Smooth muscle cell (in vitro differentiated cells): Measurements from ENCODE around the gene SSH2. TPM values are rescaled to one million over a fixed set of nuclear protein-coding genes. Genes with fewer than 3 reads are reported as not detected.

Source experiments
- DNase-seq: peaks from one replicate; lab custom pipeline; 2025; ENCODE audit not compliant: unreplicated experiment; lab: John Stamatoyannopoulos, UW
- H2AFZ ChIP-seq: fragments of 200-600 bp; sonication (generic); 2 replicates; pipeline ENCODE4 v1.6.0; 2016; ENCODE audit warnings: antibody characterized with exemption, low read depth, mild to moderate bottlenecking
- H3F3A ChIP-seq: fragments of 200-600 bp; sonication (generic); 2 replicates; pipeline ENCODE4 v1.6.0; 2017; ENCODE audit warnings: antibody characterized with exemption, low read depth
- H3K27ac ChIP-seq: fragments of 200-600 bp; sonication (generic); 2 replicates; pipeline ENCODE4 v1.5.1; 2016; ENCODE audit warnings: low read depth, mild to moderate bottlenecking
- H3K27me3 ChIP-seq: fragments of 200-600 bp; sonication (generic); 2 replicates; pipeline ENCODE4 v1.6.1; 2016; ENCODE audit warnings: low read depth, mild to moderate bottlenecking
- H3K36me3 ChIP-seq: fragments of 200-600 bp; sonication (generic); 2 replicates; pipeline ENCODE4 v1.5.1; 2016; ENCODE audit warnings: low read depth
- H3K4me1 ChIP-seq: fragments of 200-600 bp; sonication (generic); 2 replicates; pipeline ENCODE4 v1.5.1; 2016; ENCODE audit warnings: low read depth
- H3K4me2 ChIP-seq: fragments of 200-600 bp; sonication (generic); 2 replicates; pipeline ENCODE4 v1.6.0; 2016; ENCODE audit warnings: mild to moderate bottlenecking
- H3K4me3 ChIP-seq: fragments of 200-600 bp; sonication (generic); 2 replicates; pipeline ENCODE4 v1.5.1; 2016; ENCODE audit warnings: mild to moderate bottlenecking
- H3K79me2 ChIP-seq: fragments of 200-600 bp; sonication (generic); 2 replicates; pipeline ENCODE4 v1.6.0; 2016; ENCODE audit warnings: low read depth, mild to moderate bottlenecking
- H3K9ac ChIP-seq: fragments of 200-600 bp; sonication (generic); 2 replicates; pipeline ENCODE4 v1.6.0; 2016; ENCODE audit warnings: low read depth
- H3K9me3 ChIP-seq: fragments of 200-600 bp; sonication (generic); replicated peaks from 2 replicates; pipeline ENCODE4 v1.5.1; 2016; ENCODE audit warnings: low read depth
- H4K20me1 ChIP-seq: fragments of 200-600 bp; sonication (generic); 2 replicates; pipeline ENCODE4 v1.6.0; 2016; ENCODE audit warnings: low read depth
- CTCF ChIP-seq: fragments of 200-600 bp; sonication (generic); IDR thresholded peaks from 2 replicates; pipeline ENCODE4 v1.5.1; 2017; ENCODE audit warnings: borderline replicate concordance, mild to moderate bottlenecking, antibody characterized with exemption; ENCODE audit not compliant: insufficient read depth, poor library complexity, severe bottlenecking
- WGBS: methylation state at CpG from one replicate; pipeline ENCODE4 v1.1.7; 2016; ENCODE audit warnings: low lambda C conversion rate; 5-methylcytosine and 5-hydroxymethylcytosine counted together
- polyA plus RNA-seq: library from polyadenylated mRNA; unstranded; fragments of >200 nt; fragmentation: Nextera tagmentation; extraction: Ambion mirVana; gene quantifications from 2 replicates; pipeline ENCODE4 v1.2.1, GENCODE V29; 2016
- total RNA-seq: library from RNA; depleted of rRNA; stranded (reverse); fragments of >200 nt; gene quantifications from 2 replicates; pipeline ENCODE4 v1.2.3, GENCODE V29; 2014

Gene SSH2
- total and polyA plus RNA-seq, 2 experiments from 2014 or later, result 9.7 to 10.4 TPM

- no peaks in the 10 kb centered on the region for H3K9me3 ChIP-seq
- no peak for DNase-seq
These were observed 18.3 kb downstream of the SSH2 start for GRCh38 chr17:29911641-29912177.

GRCh38 chr17:29909236-29910003 is 20.6 kb downstream of the SSH2 start:
- H3K27ac ChIP-seq, result peak overlapping the region; percentile 73
- 91% methylated on average over 6 of the region's 6 CpGs for WGBS
- H3K9ac ChIP-seq, result peak overlapping the region; percentile 8

More at GRCh38 chr17:29911641-29912177, 18.3 kb downstream of the SSH2 start:
- no peak overlapping the region for H3K9ac ChIP-seq
- no peaks in the 10 kb centered on the region for H3K36me3 ChIP-seq
- H3K79me2 ChIP-seq, result peaks cover 17% of the 10 kb centered on the region
- H4K20me1 ChIP-seq, result peaks cover 21% of the 10 kb centered on the region
- no peak overlapping the region for H3K27ac ChIP-seq
- H3K27me3 ChIP-seq, result no peaks in the 10 kb centered on the region
- no peak for TF ChIP-seq CTCF
- H3K4me3 ChIP-seq, result no peak overlapping the region
- no peak overlapping the region for H2AFZ ChIP-seq
- no peaks in the 10 kb centered on the region for H3F3A ChIP-seq
- no peak overlapping the region for H3K4me2 ChIP-seq
- H3K4me1 ChIP-seq, result no peaks in the 10 kb centered on the region

GRCh38 chr17:29906969-29907368 is 23.1 kb downstream of the SSH2 start:
- no peak overlapping the region for H3K4me2 ChIP-seq
- no peak overlapping the region for H3K9ac ChIP-seq
- no peaks in the 10 kb centered on the region for H3K9me3 ChIP-seq
- peaks cover 25% of the 10 kb centered on the region for H4K20me1 ChIP-seq
- no peaks in the 10 kb centered on the region for H3K36me3 ChIP-seq
- DNase-seq, result no peak
- H2AFZ ChIP-seq, result no peak overlapping the region
- 100% methylated on average over 2 of the region's 2 CpGs for WGBS
- no peak overlapping the region for H3K27ac ChIP-seq
- H3K27me3 ChIP-seq, result no peaks in the 10 kb centered on the region
- no peak overlapping the region for H3K4me3 ChIP-seq
- H3K79me2 ChIP-seq, result peaks cover 48% of the 10 kb centered on the region
- H3F3A ChIP-seq, result no peaks in the 10 kb centered on the region
- no peaks in the 10 kb centered on the region for H3K4me1 ChIP-seq
- TF ChIP-seq CTCF, result no peak

More at GRCh38 chr17:29909236-29910003, 20.6 kb downstream of the SSH2 start:
- DNase-seq, result no peak
- Histone ChIP-seq H3K4me1 (no peaks in the 10 kb centered on the region), H3F3A (no peaks in the 10 kb centered on the region), H3K9me3 (no peaks in the 10 kb centered on the region), H4K20me1 (peaks cover 14% of the 10 kb centered on the region), H2AFZ (no peak overlapping the region), H3K79me2 (peaks cover 30% of the 10 kb centered on the region), H3K4me2 (no peak overlapping the region), H3K27me3 (no peaks in the 10 kb centered on the region), H3K4me3 (no peak overlapping the region), H3K36me3 (no peaks in the 10 kb centered on the region)
- TF ChIP-seq CTCF, result no peak

GRCh38 chr17:29905879-29906167 is 24.2 kb downstream of the SSH2 start:
- Histone ChIP-seq H3K9me3 (no peaks in the 10 kb centered on the region), H3K4me1 (no peaks in the 10 kb centered on the region), H3K36me3 (no peaks in the 10 kb centered on the region), H2AFZ (no peak overlapping the region), H3K27me3 (no peaks in the 10 kb centered on the region), H3K9ac (no peak overlapping the region), H4K20me1 (peaks cover 26% of the 10 kb centered on the region), H3K27ac (no peak overlapping the region), H3K79me2 (peaks cover 57% of the 10 kb centered on the region), H3F3A (no peaks in the 10 kb centered on the region), H3K4me2 (no peak overlapping the region), H3K4me3 (no peak overlapping the region)
- no peak for DNase-seq
- no peak for TF ChIP-seq CTCF
- WGBS, result 94% methylated on average over 3 of the region's 3 CpGs
